HUES48 (cell line): ENCODE data around the gene ARF3.
A peak's percentile ranks its signal among the peaks of the same experiment; 100 is the strongest.
"Not testable (repeated sequence)": the region's sequence is repeated elsewhere in the genome, so short reads cannot be mapped to it uniquely, and the experiment has no call there.

Source experiments
- H3K27ac ChIP-seq: one replicate; pipeline ENCODE4 v1.7.0; 2013; ENCODE audit warnings: low read depth, low read length, inconsistent platforms
- H3K27me3 ChIP-seq: 2 replicates; pipeline ENCODE4 v1.6.1; 2013; ENCODE audit warnings: mild to moderate bottlenecking, low read length; ENCODE audit not compliant: control insufficient read depth, insufficient read depth
- H3K36me3 ChIP-seq: 2 replicates; pipeline ENCODE4 v1.6.1; 2013; ENCODE audit warnings: low read length; ENCODE audit not compliant: control insufficient read depth, insufficient read depth
- H3K4me1 ChIP-seq: 2 replicates; pipeline ENCODE4 v1.6.1; 2013; ENCODE audit warnings: mild to moderate bottlenecking, low read length; ENCODE audit not compliant: control insufficient read depth, insufficient read depth
- H3K4me3 ChIP-seq: 2 replicates; pipeline ENCODE4 v1.5.1; 2013; ENCODE audit warnings: mild to moderate bottlenecking, low read depth, low read length
- H3K9ac ChIP-seq: 2 replicates; pipeline ENCODE4 v1.6.1; 2013; ENCODE audit warnings: mild to moderate bottlenecking, low read depth, low read length, moderate library complexity
- H3K9me3 ChIP-seq: 2 replicates; pipeline ENCODE4 v1.6.1; 2013; ENCODE audit warnings: low read length; ENCODE audit not compliant: control insufficient read depth, insufficient read depth

Gene ARF3

DNA sequence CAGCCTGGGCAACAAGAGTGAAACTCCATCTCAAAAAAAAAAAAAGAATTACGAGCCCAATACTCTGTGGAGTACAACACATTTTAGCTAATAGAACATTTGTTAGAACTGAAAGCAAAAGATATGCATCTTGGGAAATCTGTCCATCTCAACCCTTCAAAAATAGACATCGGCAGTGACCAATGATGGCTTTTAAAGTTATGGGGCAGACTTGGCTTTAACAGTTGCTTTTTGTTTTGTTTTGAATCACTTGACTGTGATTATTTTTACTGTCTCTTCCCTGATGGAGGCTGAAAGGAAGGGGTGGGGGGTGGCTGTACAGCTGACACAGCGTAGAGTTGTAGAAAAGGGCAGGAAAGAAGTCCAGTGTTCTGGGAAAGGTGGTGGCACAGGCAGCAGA is 34.2 kb downstream of the ARF3 start:
- Histone ChIP-seq H3K27ac (no peak overlapping the region), H3K9ac (no peak overlapping the region), H3K9me3 (no peaks in the 10 kb centered on the region), H3K27me3 (no peaks in the 10 kb centered on the region), H3K36me3 (peaks cover 36% of the 10 kb centered on the region), H3K4me1 (peaks cover 9% of the 10 kb centered on the region), H3K4me3 (no peak overlapping the region)

DNA sequence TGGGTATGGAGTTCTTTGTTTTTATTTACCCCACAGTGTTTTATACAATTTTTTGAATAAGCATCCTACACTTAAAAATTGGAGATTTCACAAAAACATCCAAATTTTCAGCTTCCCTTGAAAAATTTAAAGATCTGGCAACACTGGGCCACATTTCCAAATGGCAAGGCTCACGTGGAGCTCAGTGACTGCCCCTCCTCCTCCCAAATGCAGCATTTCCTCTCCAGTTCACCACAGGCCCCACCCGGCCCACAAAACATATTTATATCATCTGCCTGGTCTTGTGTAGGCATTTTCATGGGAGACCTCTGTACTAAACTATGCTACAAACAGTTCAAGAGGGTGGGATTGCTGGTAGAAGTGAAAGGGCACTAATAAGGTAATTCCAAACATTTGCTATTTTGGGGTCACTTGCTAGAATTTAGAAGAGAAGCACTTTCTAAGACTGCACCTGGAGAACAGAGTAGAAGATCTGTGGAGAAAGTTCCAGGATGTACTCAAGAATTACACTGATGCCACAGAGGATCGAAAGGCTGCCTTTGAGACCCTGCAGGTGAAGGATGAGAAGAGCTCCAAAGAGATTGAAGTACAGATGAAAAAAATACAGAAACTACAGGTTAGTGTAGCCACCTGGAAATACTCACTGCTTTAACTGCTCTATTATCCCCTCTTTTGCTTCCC is 39.3 kb downstream of the ARF3 start:
- no peak overlapping the region for H3K9ac ChIP-seq
- no peak overlapping the region for H3K27ac ChIP-seq
- H3K36me3 ChIP-seq: peaks cover 13% of the 10 kb centered on the region
- no peaks in the 10 kb centered on the region for H3K27me3 ChIP-seq
- no peak overlapping the region for H3K4me3 ChIP-seq
- H3K4me1 ChIP-seq: no peaks in the 10 kb centered on the region
- no peaks in the 10 kb centered on the region for H3K9me3 ChIP-seq

DNA sequence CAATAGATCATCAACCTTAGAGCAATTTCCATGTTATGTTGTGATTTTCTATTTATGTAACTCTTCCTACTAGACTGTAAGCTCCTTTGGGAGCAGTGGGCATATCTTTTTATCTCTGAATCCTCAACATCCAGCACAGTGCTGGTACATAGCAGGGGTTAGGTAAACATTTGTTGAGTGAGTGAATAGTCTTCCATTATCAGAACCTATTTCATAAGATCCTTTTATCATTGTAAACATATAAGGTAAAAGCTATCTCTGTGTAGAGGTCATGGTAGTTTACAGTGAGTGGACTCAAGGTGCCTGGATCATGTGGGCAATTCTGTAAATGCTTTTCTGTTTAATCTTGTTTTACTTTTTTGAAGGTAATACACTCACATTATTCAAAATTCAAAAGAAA is 47.1 kb downstream of the ARF3 start:
- no peaks in the 10 kb centered on the region for H3K9me3 ChIP-seq
- H3K36me3 ChIP-seq: no peaks in the 10 kb centered on the region

DNA sequence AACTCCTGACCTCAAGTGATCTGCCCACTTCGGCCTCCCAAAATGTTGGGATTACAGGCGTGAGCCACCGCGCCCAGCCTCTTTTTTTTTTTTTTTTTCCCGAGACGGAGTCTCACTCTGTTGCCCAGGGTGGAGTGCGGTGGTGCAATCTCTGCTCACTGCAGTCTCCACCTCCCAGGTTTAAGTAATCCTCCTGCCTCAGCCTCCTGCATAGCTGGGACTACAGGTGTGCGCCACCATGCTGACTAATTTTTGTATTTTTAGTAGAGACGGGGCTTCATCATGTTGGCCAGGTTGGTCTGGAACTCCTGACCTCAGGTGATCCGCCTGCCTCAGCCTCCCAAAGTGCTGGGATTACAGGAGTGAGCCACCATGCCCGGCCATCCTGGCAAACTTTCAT is 47.6 kb downstream of the ARF3 start:
- not testable (repeated sequence) for H3K36me3 ChIP-seq, H3K27ac ChIP-seq, H3K4me1 ChIP-seq, H3K4me3 ChIP-seq, H3K27me3 ChIP-seq, H3K9ac ChIP-seq, H3K9me3 ChIP-seq

More for the DNA sequence above, 47.1 kb downstream of the ARF3 start:
- Histone ChIP-seq H3K4me3 (no peak overlapping the region), H3K4me1 (no peaks in the 10 kb centered on the region), H3K27ac (no peak overlapping the region), H3K27me3 (no peaks in the 10 kb centered on the region; the same call in 1 of the 2 replicates), H3K9ac (no peak overlapping the region)

DNA sequence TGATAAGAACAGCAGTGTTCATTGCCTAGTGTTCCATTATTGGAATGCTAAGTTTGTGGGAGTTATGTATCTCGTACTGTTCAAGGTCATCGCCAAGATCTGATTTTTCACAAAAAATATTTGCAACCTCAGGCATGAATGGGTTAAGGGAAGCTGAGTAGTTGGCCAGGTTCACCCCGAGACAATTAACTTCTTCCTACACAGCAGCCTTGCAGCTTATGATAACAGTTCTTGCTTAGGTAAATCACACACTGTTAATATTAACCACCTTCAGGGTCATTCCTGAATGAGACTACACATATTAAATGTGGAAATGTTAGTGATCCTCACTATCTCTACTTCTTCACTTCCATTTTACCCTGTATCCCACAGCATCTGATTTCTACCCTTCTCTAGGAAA is 50.0 kb downstream of the ARF3 start:
- H3K9me3 ChIP-seq: no peaks in the 10 kb centered on the region
- H3K4me3 ChIP-seq: no peak overlapping the region
- no peak overlapping the region for H3K27ac ChIP-seq
- no peaks in the 10 kb centered on the region for H3K4me1 ChIP-seq
- no peaks in the 10 kb centered on the region; the same call in 1 of the 2 replicates for H3K27me3 ChIP-seq
- no peaks in the 10 kb centered on the region for H3K36me3 ChIP-seq
- H3K9ac ChIP-seq: no peak overlapping the region

DNA sequence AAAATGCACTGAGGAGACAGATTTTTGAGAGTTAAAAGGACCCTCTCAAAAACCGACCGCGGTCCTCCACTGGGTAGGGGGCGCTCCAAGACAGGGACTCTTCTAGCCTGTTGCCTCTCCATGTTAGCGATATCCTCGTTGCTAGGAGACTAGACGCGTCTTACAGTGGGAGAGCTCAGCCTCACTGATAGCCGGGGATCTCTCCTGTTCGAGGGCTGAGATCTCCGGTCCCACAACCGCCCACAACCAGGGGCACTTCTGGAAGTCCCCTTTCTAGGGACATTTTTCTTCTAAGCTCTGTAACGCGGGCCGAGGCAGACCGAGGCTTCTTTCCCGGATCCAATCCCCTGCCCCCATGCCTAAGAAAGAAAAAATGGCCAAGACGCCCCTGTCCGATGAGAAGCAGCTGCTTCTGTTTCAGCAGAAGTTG is 53.3 kb downstream of the ARF3 start:
- no peak overlapping the region for H3K9ac ChIP-seq
- no peaks in the 10 kb centered on the region for H3K9me3 ChIP-seq
- H3K36me3 ChIP-seq: no peaks in the 10 kb centered on the region
- H3K27me3 ChIP-seq: no peaks in the 10 kb centered on the region; the same call in 1 of the 2 replicates
- peak overlapping the region; percentile 59 for H3K4me3 ChIP-seq
- no peaks in the 10 kb centered on the region for H3K4me1 ChIP-seq
- H3K27ac ChIP-seq: no peak overlapping the region

DNA sequence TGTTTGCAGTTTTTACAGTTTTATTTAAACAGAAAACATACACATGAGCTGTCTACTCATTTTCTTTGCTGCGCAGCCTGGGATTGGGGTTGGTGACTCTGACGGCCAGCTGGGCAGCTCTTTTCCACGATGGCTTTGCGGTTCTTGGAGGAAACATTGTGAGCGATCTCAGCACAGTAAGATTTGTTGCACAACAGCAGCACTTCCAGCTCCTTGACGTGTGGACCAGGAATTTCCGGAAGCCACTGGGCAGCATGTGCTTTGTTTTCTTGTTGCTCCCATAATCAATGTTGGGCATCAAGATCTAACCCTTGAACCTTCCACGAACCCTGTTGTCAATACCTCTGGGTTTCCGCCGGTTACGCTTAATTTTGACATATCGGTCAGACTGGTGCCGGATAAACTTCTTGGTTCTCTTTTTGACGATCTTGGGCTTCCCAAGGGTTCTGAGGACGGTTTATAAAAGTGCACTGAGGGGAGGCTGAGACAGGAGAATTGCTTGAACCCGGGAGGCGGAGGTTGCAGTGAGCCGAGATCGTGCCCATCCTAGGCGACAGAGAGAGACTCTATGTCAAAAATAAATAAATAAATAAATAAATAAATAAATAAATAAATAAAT is 53.8 kb downstream of the ARF3 start:
- H3K9ac ChIP-seq: no peak overlapping the region
- H3K4me3 ChIP-seq: no peak overlapping the region
- no peaks in the 10 kb centered on the region; the same call in 1 of the 2 replicates for H3K27me3 ChIP-seq
- H3K27ac ChIP-seq: no peak overlapping the region
- H3K36me3 ChIP-seq: no peaks in the 10 kb centered on the region
- H3K4me1 ChIP-seq: no peaks in the 10 kb centered on the region
- no peaks in the 10 kb centered on the region for H3K9me3 ChIP-seq

DNA sequence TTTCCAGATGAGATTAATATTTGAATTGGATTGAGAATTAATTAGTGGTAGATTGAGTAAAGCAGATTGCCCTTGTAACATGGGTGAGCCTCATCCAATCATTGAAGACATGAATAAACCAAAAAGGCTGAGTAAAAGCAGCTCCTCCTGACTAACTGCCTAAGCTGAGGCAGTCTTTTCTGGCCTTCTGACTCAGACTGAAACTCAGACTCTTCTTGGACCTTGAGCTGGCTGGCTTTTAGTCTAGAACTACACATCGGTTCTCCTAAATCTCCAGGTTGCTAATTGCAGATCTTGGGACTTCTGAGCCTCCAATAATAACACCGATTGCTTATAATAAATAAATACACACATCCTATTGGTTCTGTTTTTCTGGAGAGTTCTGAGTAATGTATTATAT is 56.0 kb downstream of the ARF3 start:
- Histone ChIP-seq H3K4me3 (no peak overlapping the region), H3K27ac (no peak overlapping the region), H3K36me3 (no peaks in the 10 kb centered on the region), H3K27me3 (no peaks in the 10 kb centered on the region; the same call in 1 of the 2 replicates), H3K9ac (no peak overlapping the region), H3K4me1 (no peaks in the 10 kb centered on the region), H3K9me3 (no peaks in the 10 kb centered on the region)

DNA sequence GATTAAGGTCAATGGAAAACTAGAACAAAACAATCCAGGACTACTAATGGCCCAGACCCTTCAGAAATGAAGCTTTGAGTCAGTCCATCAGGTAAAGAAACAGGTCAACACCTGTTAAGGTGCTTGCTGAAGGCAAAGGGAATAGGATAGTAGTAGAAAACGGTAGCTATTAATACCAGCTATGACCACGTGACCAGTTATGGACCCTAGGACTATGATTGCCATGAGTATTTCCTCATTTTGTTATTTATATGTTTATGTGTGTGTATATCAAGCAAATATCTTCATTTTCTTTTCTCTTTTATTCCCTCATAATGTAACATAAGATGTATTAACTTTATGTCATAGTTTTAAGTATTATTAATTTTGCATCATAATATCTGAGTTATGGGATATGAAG is 57.6 kb downstream of the ARF3 start:
- H3K9ac ChIP-seq: no peak overlapping the region
- no peak overlapping the region for H3K27ac ChIP-seq

DNA sequence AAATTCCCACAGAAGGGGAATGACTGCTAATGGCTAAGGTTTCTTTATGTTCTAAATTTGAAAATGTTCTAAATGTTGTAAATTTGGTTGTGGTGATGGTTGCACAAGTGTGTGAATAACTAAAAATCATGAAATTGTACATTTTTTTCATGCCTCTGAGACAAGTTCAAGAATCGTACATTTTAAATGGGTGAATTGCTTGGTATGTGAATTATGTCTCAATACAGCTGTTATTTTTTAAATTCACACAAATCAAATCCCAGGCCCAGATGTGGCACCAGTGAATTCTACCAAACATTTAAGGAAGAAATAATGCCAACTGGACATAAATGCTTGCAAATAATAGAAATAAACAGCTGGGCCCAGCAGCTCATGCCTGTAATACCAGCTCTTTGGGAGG is 63.0 kb downstream of the ARF3 start:
- Histone ChIP-seq H3K9me3 (no peaks in the 10 kb centered on the region), H3K9ac (no peak overlapping the region), H3K4me1 (peaks cover 6% of the 10 kb centered on the region; the same call in 1 of the 2 replicates), H3K27ac (no peak overlapping the region), H3K36me3 (no peaks in the 10 kb centered on the region), H3K27me3 (peaks cover 3% of the 10 kb centered on the region; the same call in 1 of the 2 replicates), H3K4me3 (no peak overlapping the region)

More for the DNA sequence above, 57.6 kb downstream of the ARF3 start:
- H3K4me1 ChIP-seq: no peaks in the 10 kb centered on the region
- H3K9me3 ChIP-seq: no peaks in the 10 kb centered on the region
- no peaks in the 10 kb centered on the region for H3K27me3 ChIP-seq
- no peaks in the 10 kb centered on the region for H3K36me3 ChIP-seq
- no peak overlapping the region for H3K4me3 ChIP-seq

DNA sequence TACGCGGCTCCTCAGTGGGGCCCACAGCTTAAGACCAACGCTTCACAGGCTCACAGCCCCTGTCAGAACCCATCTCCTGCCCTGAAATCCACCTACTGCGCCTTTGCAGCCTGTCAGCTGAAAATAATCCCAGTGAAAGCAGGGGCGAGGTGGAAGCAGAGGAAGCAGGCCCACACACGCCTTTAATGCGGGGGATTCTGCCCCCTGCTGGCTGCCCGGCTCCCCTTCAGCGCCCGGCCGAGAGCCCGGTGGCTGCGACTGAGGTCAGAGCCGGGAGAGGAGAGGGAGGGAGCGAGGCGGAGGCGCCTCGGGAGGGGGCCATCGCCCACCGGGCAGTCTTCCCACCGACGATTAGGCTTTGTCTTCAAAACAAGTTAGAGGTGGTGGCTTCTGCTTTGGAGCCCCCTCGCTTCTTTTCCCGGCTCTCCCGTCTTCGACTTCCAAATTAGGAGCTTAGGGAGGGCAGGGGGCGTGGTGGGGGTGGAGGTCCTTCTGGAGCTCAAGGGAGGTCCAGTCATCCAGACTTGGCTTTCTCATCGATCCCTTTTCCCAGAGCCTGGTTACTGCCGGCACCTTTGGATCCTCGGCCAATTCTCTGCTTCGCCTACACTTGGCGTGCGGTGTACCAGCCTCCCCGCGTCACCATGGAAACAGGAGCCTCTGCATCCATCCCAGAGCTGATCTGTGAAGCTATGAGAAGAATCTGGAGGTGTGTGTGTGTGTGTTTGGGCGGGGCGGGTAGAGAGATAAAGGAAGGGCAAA is 66.4 kb downstream of the ARF3 start:
- no peaks in the 10 kb centered on the region for H3K36me3 ChIP-seq
- no peak overlapping the region for H3K9ac ChIP-seq
- H3K27ac ChIP-seq: peak overlapping the region; percentile 69
- H3K27me3 ChIP-seq: peaks cover 3% of the 10 kb centered on the region; the same call in 1 of the 2 replicates
- peaks cover 6% of the 10 kb centered on the region; the same call in 1 of the 2 replicates for H3K4me1 ChIP-seq
- H3K4me3 ChIP-seq: peak overlapping the region; percentile 65
- no peaks in the 10 kb centered on the region for H3K9me3 ChIP-seq
